GM20000 (cell line): ENCODE results near the gene ADAMTSL1.

Experiments
- DNase-seq: peaks from one replicate; pipeline ENCODE4 v3.0.0; 2012; ENCODE audit warnings: low spot score
- TF ChIP-seq, protein P1 (sequence below): IDR thresholded peaks from 2 replicates; pipeline ENCODE4 v1.5.1; 2012; ENCODE audit warnings: mild to moderate bottlenecking, control low read depth; ENCODE audit errors: extremely low read depth, missing control alignments

ADAMTSL1 gene

DNA sequence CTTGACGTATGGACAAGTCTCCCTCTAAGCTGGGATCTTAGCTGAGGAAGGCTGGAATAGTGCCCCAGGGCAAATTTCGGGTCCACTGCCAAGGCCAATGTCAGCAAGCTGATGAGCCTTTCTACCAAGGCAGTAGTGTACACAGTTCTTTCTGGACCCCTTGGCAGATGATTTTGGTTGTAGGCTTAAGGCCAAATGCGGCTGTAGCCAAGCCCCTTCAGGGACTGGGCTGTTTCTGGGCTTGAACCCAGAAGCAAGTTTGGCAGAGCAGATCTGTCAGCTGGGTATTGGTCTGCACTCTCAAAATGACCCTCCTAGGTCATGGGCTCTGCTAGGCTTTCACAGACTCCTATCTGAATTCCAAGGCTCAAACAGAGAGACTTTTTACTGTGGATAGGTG, 121.6 kb downstream of the ADAMTSL1 start:
- DNase-seq, result no peak
- TF ChIP-seq, protein P1, sequence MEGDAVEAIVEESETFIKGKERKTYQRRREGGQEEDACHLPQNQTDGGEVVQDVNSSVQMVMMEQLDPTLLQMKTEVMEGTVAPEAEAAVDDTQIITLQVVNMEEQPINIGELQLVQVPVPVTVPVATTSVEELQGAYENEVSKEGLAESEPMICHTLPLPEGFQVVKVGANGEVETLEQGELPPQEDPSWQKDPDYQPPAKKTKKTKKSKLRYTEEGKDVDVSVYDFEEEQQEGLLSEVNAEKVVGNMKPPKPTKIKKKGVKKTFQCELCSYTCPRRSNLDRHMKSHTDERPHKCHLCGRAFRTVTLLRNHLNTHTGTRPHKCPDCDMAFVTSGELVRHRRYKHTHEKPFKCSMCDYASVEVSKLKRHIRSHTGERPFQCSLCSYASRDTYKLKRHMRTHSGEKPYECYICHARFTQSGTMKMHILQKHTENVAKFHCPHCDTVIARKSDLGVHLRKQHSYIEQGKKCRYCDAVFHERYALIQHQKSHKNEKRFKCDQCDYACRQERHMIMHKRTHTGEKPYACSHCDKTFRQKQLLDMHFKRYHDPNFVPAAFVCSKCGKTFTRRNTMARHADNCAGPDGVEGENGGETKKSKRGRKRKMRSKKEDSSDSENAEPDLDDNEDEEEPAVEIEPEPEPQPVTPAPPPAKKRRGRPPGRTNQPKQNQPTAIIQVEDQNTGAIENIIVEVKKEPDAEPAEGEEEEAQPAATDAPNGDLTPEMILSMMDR, result no peak

DNA sequence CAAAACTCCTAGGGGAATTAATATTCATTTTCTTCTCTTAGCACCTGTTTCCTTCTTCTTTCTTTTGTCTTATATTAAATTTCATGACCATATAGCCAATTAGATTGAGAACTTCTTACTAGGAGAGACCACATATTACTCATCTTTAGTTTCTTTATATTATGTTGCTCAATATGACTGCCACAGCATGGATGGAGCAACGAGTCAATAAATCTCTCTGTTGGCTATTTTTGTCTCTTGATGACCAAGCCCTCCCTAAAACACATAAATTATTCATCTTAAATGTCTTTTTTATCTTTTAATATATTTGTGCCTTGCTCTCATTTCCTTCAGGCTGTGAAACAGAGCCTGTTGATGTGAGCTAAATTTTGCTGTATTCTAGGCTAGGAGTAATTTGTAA, 123.0 kb downstream of the ADAMTSL1 start:
- TF ChIP-seq, protein P1, result no peak
- DNase-seq, result no peak

DNA sequence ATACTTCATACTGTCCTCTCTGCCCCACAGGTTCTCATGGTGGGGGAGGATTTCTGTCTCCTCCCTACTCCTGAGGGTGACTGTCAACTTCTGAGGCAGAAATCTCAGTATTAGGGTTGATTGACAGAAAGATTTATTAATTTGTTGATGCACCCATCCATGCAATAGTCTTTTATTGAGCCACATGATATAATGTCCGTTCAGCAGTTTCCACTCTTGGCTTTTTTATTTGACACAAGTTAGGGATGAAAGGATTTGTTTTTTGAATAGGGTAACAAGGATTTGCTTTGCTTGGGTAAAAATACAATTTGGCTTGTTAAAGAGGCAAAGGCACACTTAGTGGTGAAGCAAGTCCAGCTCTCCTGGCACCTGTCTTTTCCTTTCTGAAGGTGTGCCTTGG, 125.0 kb downstream of the ADAMTSL1 start:
- DNase-seq, result no peak
- TF ChIP-seq, protein P1, result no peak

DNA sequence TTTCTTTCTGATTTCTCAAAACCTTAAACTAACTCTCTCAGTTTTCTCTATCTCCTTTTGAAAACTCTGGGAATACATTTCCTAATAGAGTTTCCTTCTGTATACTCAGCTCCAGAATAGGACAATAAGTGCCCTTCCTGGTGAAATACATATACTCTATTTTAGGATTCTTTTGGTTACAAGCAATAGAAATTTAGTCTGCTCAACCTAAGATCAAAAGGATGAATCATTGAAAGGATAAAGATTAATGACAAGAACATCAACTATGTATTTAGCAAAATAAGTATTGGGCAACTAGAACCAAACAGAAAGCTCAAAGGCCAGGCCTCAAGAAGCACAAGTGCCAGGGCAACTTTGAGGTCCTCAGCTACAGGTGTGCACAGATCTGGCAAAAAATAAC, 127.1 kb downstream of the ADAMTSL1 start:
- TF ChIP-seq, protein P1, result no peak
- no peak for DNase-seq

DNA sequence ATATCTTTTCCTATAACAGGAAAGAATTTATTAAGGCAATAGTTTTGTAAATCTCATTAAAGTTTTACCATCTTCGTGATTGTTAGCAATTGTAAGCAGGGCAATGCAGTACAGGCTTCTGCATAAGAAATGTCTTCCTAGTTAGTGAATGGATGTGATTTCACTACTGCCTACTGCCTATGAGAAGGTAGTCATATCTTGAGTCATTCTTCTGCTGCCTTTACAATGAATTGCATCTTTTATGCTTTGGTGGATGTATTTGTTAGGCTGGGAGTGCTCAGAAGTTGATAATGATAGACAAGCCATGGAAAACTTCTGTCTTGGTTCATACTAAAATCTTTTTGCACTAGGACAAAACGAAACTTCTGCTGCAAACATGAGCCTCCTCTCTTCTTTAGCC, 128.0 kb downstream of the ADAMTSL1 start:
- TF ChIP-seq, protein P1, result no peak
- no peak for DNase-seq

DNA sequence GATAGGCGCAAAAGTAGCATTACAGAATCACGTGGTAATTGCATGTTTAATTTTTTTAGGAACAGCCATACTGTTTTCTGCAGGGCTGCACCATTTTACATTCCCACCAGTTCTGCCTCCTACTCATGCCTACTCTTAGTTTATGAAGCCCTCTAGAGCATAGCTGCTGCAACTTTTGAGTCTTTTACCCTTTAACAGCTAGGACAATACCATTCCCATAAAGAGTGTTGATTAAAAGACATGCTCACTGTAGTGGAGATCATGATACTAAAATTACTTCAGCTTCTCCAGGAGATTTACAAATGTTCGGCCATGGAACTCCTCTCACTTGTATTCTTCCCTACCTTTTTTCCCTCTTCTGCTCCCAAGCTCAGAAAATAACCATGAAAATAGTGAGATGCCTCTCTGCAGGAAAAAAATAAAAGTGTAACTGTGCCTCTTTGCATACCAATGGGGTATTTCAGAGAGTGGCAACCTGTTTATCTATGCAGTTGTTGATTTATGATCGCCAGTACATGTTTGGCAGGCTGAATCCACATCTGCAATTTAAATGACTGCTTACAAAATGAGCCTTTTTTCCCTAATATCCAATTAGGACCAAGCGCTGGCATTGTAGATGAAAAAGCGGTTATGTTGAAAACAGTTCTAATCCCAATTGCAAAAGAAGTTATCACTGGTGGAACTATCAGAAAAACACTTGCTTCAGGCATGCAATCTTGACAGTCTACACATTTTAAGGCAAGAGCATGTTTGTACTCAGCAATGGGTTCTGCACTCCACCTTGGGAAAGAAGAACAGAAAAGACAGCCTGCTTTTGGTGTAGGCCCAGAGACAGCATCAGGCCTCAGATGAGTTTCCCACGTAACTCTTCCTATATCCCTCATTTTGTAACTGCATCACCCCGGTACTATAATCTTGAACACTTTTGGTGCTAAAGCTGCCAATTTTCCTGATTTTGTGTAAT, 131.1 kb downstream of the ADAMTSL1 start:
- no peak for DNase-seq
- TF ChIP-seq, protein P1, result no peak

DNA sequence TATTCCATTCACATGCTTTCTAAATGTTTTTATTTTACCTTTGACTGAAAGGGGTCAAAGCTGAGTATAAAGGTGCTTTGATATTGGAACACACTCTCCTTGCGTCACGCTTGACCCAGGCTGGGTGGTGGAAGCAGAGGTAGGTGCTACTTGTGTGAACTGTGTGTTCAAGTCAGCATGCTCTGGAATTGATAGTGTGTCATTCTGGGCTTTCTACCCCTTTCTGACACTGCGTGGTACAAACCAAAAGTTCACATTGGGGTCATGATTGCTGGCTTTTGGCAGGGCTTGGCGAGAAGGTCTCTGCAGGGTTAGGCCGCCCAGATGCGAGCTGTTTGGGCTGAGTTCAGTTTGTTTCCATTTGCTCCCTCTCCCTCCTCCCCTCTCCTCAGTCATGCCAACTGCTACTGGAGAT, 131.8 kb downstream of the ADAMTSL1 start:
- no peak for DNase-seq

More for the DNA sequence above, 131.8 kb downstream of the ADAMTSL1 start:
- TF ChIP-seq, protein P1, result no peak
